Stimulated activated CD4-positive, alpha-beta T cell treated with anti-CD3 and anti-CD28 coated beads, Interleukin-2, amount 100 ng/mL, for 24 hours (primary cell): ENCODE results near the gene TNK1.
"Not testable (repeated sequence)": the region's sequence is repeated elsewhere in the genome, so short reads cannot be mapped to it uniquely, and the experiment has no call there.

ENCODE experiments used
- DNase-seq, 2 donors: peaks; one replicate each; pipeline ENCODE4 v3.0.0-alpha.2; 2020

The TNK1 gene

GRCh38 chr17:7355573-7355972, 25.3 kb upstream of the TNK1 start:
- DNase-seq = no peak

GRCh38 chr17:7356072-7356549, 24.8 kb upstream of the TNK1 start:
- DNase-seq = peak; percentile 87 to 91

DNA sequence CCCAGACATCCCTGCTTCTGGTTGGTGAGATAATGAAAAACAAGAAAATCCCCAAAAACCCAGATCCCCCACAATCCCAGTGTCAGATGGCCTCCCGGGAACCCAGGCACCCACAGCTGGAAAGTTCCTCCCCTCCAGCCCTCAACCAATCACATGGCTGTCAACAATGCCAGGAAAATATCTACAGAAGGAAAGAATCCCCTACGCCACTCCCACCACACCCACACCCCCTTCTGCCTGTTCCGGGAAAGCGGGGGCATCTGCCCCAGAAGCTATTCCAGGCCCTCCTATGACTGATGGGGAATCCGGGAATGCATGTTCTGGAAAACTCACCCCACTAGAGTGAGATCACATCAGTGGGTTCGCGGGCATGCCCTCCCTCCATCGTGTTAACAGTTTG, 24.1 kb upstream of the TNK1 start:
- no peak for DNase-seq

DNA sequence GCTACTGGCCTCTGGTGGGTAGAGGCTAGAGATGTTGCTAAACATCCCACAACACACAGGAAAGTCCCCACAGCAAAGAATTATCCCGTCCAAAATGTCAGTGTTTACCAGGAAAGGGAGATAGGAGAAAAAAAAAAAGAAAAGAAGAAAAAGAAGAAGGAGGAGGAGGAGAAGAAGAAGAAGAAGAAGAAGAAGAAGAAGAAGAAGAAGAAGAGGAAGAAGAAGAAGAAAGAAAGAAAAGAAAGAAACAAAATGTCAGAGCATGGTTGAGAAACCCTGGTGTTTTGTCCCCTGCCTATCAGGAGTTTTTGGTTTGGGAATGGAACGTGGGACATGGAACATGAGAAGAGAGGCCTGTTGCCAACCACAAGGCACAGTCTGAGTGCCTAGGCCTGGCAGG, 23.5 kb upstream of the TNK1 start:
- no peak for DNase-seq

GRCh38 chr17:7361906-7362305, 19.0 kb upstream of the TNK1 start:
- no peak for DNase-seq

GRCh38 chr17:7363311-7363710, 17.6 kb upstream of the TNK1 start:
- DNase-seq = no peak

- DNase-seq = not testable (repeated sequence)
Observed at GRCh38 chr17:7365963-7366362, 14.9 kb upstream of the TNK1 start.

DNA sequence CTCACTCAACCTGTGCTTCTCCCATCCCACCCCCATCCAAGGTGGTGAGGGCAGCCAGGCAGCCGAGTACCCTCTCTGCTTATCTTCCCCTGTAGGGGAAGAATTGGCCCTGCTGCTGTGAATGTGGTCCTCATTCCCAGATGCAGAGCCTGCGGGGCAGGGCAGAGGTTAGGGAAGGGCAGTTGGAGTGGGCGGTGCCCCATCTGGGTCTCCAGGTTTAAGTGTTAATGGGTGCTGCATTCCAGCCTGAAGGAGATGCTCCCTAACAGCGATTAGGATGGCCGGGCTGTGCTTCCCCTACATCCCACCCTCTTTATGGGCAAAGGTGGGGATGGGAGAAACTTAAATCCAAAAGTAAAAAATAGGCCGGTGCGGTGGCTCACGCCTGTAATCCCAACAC, 13.8 kb upstream of the TNK1 start:
- DNase-seq = no peak

- DNase-seq = no peak
Observed at GRCh38 chr17:7367918-7368598, 12.8 kb upstream of the TNK1 start.

GRCh38 chr17:7368599-7368994, 12.3 kb upstream of the TNK1 start:
- not testable (repeated sequence) for DNase-seq

GRCh38 chr17:7369825-7370224, 11.1 kb upstream of the TNK1 start:
- no peak for DNase-seq

DNA sequence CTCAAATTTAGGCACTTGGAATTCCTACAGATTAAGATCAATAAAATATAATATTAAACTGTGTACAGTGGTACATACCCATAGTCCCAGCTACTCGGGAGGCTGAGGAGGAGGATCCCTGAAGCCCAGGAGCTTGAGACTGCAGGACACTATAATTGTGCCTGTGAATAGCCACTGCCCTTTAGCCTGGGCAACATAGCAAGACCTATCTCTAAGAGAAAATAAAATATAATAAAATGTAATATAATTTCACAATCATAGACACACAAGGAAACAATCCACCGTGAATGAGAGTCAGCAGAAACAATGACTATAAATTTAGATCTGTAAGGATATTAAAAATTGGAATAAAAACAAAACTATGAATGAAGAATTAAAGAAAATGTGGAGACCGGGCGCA, 10.0 kb upstream of the TNK1 start:
- DNase-seq = no peak

DNA sequence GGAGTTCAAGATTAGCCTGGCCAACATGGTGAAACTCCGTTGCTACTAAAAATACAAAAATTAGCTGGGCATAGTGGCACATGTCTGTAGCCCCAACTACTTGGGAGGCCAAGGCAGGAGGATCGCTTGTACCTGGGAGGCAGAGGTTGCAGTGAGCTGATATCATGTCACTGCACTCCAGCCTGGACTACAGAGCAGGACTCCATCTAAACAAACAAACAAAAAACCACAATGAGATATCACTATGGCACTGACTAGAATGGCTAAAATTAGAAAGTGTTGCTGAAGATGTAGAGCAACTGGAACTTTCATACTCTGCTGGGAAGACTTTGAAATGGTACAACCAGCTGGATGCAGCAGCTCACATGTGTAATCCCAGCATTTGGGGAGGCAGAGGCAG, 6.5 kb upstream of the TNK1 start:
- DNase-seq = no peak

DNA sequence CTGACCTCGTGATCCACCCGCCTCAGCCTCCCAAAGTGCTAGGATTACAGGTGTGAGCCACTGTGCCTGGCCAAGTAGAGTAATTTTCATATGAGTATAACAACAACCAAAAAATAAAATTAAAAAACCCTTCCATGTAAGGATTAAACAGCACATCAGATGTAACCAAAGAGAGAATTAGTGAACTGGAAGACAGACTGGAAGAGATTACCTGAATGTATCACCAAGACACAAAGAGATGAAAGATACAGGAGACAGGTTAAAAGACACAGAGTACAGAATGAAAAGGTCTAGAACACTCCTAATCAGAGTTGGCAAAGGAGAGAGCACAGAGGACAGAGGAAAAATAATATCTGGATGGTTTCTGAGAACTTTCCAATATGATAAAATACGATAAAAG, 1.8 kb upstream of the TNK1 start:
- DNase-seq = no peak

DNA sequence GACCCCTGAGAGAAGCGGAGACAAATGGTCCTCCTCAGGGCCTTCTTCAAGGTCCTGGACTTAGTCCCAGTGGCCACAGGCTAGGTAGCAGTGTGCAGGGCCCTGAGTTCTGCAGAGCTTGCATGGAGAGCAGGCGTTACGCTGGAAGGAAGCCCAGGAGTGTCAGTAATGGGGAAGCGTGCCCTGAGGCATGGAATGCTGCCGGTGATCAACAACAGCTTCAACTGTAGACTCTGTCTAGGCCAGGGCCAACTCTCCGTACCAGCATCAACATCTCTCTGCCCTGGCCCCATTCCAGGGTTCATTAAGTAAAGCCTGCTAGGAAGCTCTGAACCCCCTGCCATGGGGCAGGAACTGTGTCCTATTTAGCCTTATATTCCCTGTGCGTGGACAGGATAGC, 568 bp upstream of the TNK1 start:
- no peak for DNase-seq

- DNase-seq = no peak
Observed at GRCh38 chr17:7382901-7383300, 2.0 kb downstream of the TNK1 start.

GRCh38 chr17:7383371-7383741, 2.5 kb downstream of the TNK1 start:
- DNase-seq = no peak

GRCh38 chr17:7383742-7384488, 3.0 kb downstream of the TNK1 start:
- DNase-seq = peak; percentile 77 to 83

DNA sequence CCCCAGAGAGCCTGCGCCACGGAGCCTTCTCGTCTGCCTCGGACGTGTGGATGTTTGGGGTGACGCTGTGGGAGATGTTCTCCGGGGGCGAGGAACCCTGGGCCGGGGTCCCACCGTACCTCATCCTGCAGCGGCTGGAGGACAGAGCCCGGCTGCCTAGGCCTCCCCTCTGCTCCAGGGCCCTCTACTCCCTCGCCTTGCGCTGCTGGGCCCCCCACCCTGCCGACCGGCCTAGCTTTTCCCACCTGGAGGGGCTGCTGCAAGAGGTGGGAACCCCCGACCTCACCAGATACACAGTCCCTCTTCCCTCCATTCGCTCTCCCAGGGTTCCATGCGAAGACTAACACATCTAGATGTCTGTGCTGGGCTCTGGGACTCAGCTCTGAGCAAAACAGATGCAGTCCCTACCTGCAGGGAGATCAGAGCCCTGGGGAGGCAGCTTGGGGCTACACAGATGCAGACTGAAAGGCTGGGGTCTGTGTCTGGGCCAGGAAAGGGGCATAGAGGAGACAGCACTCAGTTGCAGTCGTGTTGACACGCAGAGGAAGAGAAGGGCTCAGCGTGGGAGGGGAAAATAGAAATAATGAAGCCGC, 3.7 kb downstream of the TNK1 start:
- no peak for DNase-seq

DNA sequence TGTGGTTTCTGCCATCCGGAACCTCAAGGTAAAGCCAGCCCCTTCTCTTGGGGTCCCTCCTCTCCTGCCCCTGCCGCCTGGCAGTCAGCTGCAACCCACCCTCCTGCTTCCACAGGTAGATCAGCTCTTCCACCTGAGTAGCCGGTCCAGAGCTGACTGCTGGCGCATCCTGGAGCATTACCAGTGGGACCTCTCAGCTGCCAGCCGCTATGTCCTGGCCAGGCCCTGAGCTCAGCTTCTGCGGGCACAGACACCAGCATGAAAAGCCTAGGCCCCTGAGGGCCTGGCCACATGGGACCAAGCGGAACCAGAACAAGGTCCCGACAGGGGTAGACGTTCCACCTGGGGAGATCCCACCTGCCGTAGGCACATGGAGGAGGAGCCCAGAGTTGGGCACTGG, 8.0 kb downstream of the TNK1 start:
- no peak for DNase-seq

DNA sequence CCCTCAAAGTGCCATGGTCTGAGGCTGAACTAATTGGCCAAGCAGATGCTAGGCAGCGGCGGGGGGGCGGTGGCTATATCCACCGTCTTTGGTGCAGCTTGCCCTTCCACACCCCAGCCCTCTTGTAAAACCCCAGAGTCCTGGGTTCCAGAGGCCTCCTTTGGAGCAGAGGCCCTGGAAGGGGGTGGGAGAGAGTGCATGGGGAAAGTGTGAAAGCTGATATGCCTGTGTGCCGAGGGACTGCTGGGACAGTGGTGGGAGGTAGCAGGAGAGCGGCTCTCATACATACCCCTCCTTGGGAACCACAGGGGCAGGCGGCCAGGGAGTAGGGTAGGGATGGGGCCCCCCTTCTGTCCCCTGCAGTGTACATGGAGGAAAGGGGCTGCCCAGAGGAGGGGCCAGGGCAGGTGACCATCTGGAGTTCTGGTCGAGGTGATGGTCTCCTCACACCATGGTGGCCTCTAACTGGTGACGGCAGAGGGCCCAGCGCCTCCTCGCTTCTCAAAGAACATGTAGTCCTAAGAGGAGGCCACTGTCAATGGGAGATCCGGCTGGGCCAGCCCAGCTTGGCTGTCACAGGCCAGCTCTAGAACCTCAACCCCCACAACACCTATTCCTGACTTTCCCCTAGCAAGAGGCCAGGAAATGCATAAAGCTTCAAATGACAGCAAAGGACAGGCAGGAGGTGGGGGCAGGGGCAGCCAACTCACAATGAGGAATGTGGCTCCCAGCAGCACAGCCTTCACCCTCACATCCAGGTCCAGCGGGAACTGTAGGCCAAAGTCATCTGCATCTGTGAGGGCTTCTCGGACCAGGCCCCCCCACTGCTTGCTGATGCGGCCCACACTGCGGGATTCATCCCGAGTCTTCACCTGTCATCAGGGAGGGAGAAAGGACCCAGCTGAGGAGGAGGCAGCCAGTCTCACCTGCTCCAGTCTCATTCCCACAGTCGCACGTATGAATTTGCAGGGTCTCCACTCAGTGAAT, 9.3 kb downstream of the TNK1 start:
- no peak for DNase-seq

DNA sequence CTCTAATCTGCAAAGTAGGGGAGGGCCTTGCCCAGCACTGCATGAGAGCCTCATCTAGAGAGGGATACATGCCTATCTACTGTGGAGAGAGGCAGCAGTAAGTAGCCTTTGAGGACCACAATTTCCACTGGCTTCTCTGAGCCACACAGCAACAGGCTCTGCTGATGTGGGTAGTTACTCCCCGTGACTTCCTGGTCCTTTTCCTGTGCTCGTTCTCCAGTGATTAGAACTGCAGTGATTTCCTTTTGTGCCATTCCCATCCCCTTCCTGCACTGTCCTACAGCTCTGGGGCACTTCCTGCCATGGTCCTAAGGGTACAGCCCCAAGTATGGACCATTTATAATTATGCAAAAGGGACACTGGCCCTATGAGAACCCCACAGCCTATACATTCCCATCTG, 10.4 kb downstream of the TNK1 start:
- no peak for DNase-seq
